MCF 10A (cell line): ENCODE data around the gene CREB3L2. TPM values are rescaled to one million over a fixed set of nuclear protein-coding genes. Genes with fewer than 3 reads are reported as not detected.
A peak's percentile ranks its signal among the peaks of the same experiment; 100 is the strongest.

Source experiments
- BruUV-seq: library from RNA; stranded (reverse); fragments of 400-500 nt; replicated peaks from 2 replicates; lab custom pipeline; 2021; lab: Mats Ljungman, UMichigan
- CTCF ChIA-PET: fragments of 300-600 bp; sonication (Branson Sonifier 250); formaldehyde crosslinking; extraction: SDS; loops from one replicate; lab custom pipeline; 2021; ENCODE audit warnings: antibody characterized with exemption, inconsistent platforms; lab: Yijun Ruan, JAX
- POLR2A ChIA-PET: fragments of 300-600, 350-650 bp; sonication (Branson Sonifier 250); formaldehyde crosslinking; extraction: SDS; loops from one replicate; lab custom pipeline; 2020; ENCODE audit warnings: antibody characterized with exemption, inconsistent platforms; lab: Yijun Ruan, JAX
- DNase-seq: peaks from one replicate; pipeline ENCODE4 v3.0.0-alpha.2; 2018; ENCODE audit not compliant: unreplicated experiment
- H3K27ac Mint-ChIP-seq: one replicate; pipeline ENCODE4 v1.8.0; 2022; ENCODE audit warnings: mild to moderate bottlenecking, low read depth, mixed read lengths; ENCODE audit not compliant: unreplicated experiment
- H3K27me3 Mint-ChIP-seq: one replicate; pipeline ENCODE4 v1.8.0; 2022; ENCODE audit warnings: mixed read lengths; ENCODE audit not compliant: insufficient read depth, unreplicated experiment
- H3K36me3 Mint-ChIP-seq: one replicate; pipeline ENCODE4 v1.8.0; 2022; ENCODE audit warnings: mild to moderate bottlenecking, moderate library complexity, mixed read lengths; ENCODE audit not compliant: insufficient read depth, unreplicated experiment
- H3K4me1 Mint-ChIP-seq: one replicate; pipeline ENCODE4 v1.8.0; 2022; ENCODE audit warnings: mixed read lengths; ENCODE audit not compliant: insufficient read depth, unreplicated experiment
- H3K4me3 Mint-ChIP-seq: one replicate; pipeline ENCODE4 v1.8.0; 2022; ENCODE audit warnings: mild to moderate bottlenecking, moderate library complexity, mixed read lengths; ENCODE audit not compliant: unreplicated experiment
- H3K9me3 Mint-ChIP-seq: one replicate; pipeline ENCODE4 v1.8.0; 2022; ENCODE audit warnings: mixed read lengths; ENCODE audit not compliant: unreplicated experiment
- intact Hi-C: fragments of 100-400 bp; cut with micrococcal nuclease; formaldehyde crosslinking; loops from 2 replicates; pipeline ENCODE4 v1.14.1; 2022
- total RNA-seq: library from RNA; stranded (reverse); gene quantifications from 2 replicates; pipeline ENCODE4 v1.2.3, GENCODE V29; 2022
- TF ChIP-seq, protein P1 (sequence below): fragments of 200-600 bp; IDR thresholded peaks from one replicate; pipeline ENCODE4 v1.8.0; 2022; ENCODE audit warnings: antibody characterized with exemption, mild to moderate bottlenecking; ENCODE audit not compliant: unreplicated experiment

CREB3L2 gene
- total RNA-seq, 1 experiment from 2014 or later = 74.2 TPM

DNA sequence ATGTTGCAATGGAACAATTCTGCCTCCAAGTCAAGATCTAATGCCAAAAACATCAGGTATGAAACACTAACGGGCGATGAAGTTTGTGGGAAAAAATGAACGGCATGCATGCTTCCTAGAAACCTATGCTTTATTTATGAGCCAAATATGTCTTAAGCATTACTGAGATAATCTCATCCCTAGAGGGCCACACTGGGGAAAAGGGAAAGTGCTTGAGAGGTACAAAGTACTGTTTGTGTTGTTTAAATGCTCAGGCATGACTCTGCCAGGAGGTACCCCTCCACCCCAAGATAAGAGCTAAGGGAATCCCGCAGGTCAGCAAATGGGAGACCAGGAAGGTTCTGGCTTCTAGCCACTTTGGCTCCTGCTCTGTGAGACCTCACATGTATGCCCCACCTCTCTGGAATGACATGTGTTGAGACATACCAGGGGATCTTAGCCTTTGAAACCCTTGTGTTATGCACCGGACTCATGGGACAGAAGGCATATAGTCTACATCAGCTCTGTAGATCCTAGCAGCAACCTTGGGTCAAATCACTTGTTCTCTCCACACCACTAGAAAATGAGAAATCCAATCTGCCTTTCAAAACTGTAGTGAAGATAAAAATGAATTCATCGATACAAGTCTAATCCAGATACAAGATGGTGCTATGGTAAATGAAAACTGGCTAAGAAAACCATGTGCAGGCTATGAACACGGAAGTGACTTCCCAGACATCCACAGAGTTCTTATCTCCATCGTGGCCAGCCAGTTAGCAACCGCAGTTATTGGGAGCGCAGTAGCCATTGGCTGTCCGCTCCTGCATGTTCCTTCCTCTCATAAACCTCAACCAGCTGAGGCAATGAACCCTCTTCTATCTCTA is 61.0 kb downstream of the CREB3L2 start:
- Mint-ChIP-seq H3K27me3 (no peaks in the 10 kb centered on the region), H3K27ac (peak overlapping the region; percentile 13), H3K36me3 (no peaks in the 10 kb centered on the region), H3K9me3 (no peaks in the 10 kb centered on the region), H3K4me1 (peaks cover 5% of the 10 kb centered on the region), H3K4me3 (no peak overlapping the region)
- DNase-seq = no peak
- intact Hi-C loops = no loop called here
- no TSS peak for BruUV-seq
- ChIA-PET CTCF (interaction anchor here (0.7 kb wide), 1 partner anchor 15 kb away, joined by 3 read pairs; no protein-coding TSS in a partner anchor), POLR2A (interaction anchor here (1.4 to 1.8 kb wide), 2 partner anchors 8 to 49 kb away, joined by 3 to 7 read pairs; no protein-coding TSS in a partner anchor)
- TF ChIP-seq, protein P1, sequence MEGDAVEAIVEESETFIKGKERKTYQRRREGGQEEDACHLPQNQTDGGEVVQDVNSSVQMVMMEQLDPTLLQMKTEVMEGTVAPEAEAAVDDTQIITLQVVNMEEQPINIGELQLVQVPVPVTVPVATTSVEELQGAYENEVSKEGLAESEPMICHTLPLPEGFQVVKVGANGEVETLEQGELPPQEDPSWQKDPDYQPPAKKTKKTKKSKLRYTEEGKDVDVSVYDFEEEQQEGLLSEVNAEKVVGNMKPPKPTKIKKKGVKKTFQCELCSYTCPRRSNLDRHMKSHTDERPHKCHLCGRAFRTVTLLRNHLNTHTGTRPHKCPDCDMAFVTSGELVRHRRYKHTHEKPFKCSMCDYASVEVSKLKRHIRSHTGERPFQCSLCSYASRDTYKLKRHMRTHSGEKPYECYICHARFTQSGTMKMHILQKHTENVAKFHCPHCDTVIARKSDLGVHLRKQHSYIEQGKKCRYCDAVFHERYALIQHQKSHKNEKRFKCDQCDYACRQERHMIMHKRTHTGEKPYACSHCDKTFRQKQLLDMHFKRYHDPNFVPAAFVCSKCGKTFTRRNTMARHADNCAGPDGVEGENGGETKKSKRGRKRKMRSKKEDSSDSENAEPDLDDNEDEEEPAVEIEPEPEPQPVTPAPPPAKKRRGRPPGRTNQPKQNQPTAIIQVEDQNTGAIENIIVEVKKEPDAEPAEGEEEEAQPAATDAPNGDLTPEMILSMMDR = no peak

DNA sequence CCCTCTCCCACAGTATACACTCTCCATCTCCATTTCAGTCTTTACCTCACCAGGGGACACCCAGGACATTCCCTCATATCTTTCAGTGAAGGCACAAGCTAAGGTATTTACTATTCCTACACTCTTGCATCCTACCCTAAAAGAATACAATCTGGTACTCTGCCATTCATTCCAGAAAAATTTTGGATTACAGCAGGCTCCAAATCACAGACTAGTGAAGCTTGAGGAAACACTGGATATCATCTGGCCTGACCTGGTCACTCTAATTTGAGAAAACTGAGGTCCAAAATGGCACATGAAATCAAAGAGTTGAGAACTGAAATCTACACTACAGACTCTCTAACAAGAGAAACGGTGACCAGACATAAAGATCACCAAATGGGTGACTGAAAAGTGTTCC is 61.7 kb downstream of the CREB3L2 start:
- H3K27me3 Mint-ChIP-seq = no peaks in the 10 kb centered on the region
- DNase-seq = no peak
- no peaks in the 10 kb centered on the region for H3K9me3 Mint-ChIP-seq
- ChIA-PET CTCF (interaction anchor here (0.7 to 1.1 kb wide), 2 partner anchors 14 to 62 kb away, joined by 3 to 6 read pairs; no protein-coding TSS in a partner anchor), POLR2A (no interaction called here)
- no peaks in the 10 kb centered on the region for H3K36me3 Mint-ChIP-seq
- H3K4me3 Mint-ChIP-seq = no peak overlapping the region
- H3K27ac Mint-ChIP-seq = peak overlapping the region; percentile 13
- H3K4me1 Mint-ChIP-seq = peaks cover 9% of the 10 kb centered on the region
- TF ChIP-seq, protein P1 = no peak
- BruUV-seq = no TSS peak
- intact Hi-C loops = no loop called here

DNA sequence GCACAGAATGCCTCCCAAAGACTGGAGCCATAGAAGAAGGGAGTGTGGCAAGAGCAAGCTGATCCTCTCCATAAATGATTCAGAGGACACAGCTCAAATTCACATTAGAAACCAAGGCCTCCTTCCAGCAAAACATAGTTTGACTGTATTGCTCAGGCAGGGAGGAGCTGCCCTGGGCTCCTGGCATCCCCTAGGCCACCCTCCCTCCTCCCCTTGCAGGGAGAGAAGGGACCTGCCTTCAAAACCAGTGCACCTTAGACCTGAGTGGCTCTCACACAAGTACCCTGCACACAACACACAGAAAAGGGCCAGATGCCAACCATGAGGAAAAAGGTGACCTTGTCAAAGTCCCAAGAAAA is 64.7 kb downstream of the CREB3L2 start:
- no peak for DNase-seq
- Mint-ChIP-seq H3K9me3 (no peaks in the 10 kb centered on the region), H3K27me3 (no peaks in the 10 kb centered on the region), H3K4me1 (peaks cover 35% of the 10 kb centered on the region), H3K4me3 (no peak overlapping the region), H3K27ac (peak overlapping the region; percentile 20), H3K36me3 (no peaks in the 10 kb centered on the region)
- POLR2A ChIA-PET = interaction anchor here (0.5 to 1.5 kb wide), 2 partner anchors 65 to 1458 kb away, joined by 3 to 9 read pairs; partner anchors contain the start of gene CREB3L2
- CTCF ChIA-PET = interaction anchor here (0.5 to 1.0 kb wide), 3 partner anchors 9 to 466 kb away, joined by 3 to 5 read pairs (median 5); no protein-coding TSS in a partner anchor
- intact Hi-C loops = no loop called here
- no TSS peak for BruUV-seq
- TF ChIP-seq, protein P1 = no peak

DNA sequence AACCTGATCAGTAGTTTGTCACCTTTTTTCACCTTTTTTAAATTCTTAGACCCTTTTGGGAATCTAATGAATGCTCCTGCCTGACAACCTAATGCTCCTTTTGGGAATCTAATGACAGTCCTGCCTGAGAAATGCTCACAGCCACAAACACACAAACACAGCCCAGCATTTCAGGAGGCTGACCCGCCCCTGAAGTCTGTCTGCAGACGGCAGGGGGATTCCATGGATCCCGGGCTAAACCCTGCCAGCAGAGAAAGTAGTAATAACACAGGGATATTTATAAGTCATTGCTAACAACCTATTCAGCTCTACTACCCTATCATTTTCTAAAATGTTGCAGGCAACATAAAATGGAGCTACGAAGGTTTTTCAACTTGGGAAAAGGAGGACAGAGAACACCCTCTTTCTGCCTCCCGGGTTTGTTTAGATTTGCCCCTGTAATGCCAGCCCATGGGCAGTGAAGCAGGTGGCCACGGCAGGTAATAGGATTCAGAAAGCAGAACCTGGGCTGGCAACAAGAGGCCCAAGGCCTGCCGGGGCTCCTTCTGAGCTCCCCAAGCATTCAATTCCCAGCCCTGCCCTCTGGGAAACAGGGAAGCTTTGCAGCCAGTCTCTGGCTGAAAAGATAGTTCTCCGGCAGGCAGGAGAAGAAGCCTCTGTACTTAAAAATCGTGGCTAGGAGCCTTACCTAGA is 65.2 kb downstream of the CREB3L2 start:
- Mint-ChIP-seq H3K36me3 (no peaks in the 10 kb centered on the region), H3K4me3 (no peak overlapping the region), H3K9me3 (no peaks in the 10 kb centered on the region), H3K27me3 (no peaks in the 10 kb centered on the region), H3K4me1 (peaks cover 40% of the 10 kb centered on the region), H3K27ac (peak overlapping the region; percentile 20)
- BruUV-seq = no TSS peak
- ChIA-PET CTCF (interaction anchor here (0.5 to 0.7 kb wide), 2 partner anchors 10 to 921 kb away, joined by 5 read pairs; no protein-coding TSS in a partner anchor), POLR2A (interaction anchor here (1.5 kb wide), 1 partner anchor 66 kb away, joined by 9 read pairs; the partner anchor contains the start of gene CREB3L2)
- TF ChIP-seq, protein P1 = no peak
- no peak for DNase-seq
- intact Hi-C loops = no loop called here
